H1 (cell line): ENCODE data around the gene RBM34. TPM values are rescaled to one million over a fixed set of nuclear protein-coding genes. Genes with fewer than 3 reads are reported as not detected.

Experiments
- polyA plus RNA-seq, 7 experiments: library from polyadenylated mRNA; depleted of rRNA in 3 of 7; stranded (reverse) in 5 of 7; unstranded in 2 of 7; fragments of >200 nt in 5 of 7; fragments of 200-250 nt in 2 of 7; gene quantifications; 1 replicate in 5 of 7; 2 replicates in 1 of 7; 4 replicates in 1 of 7; pipeline versions ENCODE4 v1.2.1 to v1.2.3, GENCODE V29; 2011 to 2013; ENCODE audit warnings: missing spikeins in 2 of 7, mixed read lengths in 2 of 7
- total RNA-seq: library from RNA; stranded (reverse); fragmentation: NEBNext Ultra II Directional; extraction: Animal tissue kit (Norgen Biotek cat#: 25700); gene quantifications from 2 replicates; pipeline ENCODE4 v1.2.1, GENCODE V29; 2021
- TF ChIP-seq, protein P1 (sequence below): fragments of 300-600 bp; sonication (generic); IDR thresholded peaks from 2 replicates; pipeline ENCODE4 v1.7.1; 2012; ENCODE audit warnings: low read length, moderate library complexity, mild to moderate bottlenecking, inconsistent platforms; ENCODE audit not compliant: insufficient replicate concordance

RBM34 gene
- total and polyA plus RNA-seq, 2 of the 8 experiments (the other 6 are each of a cell fraction or from before 2014, with no cell fraction given), result 18.8 to 108 TPM

GRCh38 chr1:235127732-235128455 is 33.2 kb downstream of the RBM34 start (continued):
- TF ChIP-seq, protein P1, sequence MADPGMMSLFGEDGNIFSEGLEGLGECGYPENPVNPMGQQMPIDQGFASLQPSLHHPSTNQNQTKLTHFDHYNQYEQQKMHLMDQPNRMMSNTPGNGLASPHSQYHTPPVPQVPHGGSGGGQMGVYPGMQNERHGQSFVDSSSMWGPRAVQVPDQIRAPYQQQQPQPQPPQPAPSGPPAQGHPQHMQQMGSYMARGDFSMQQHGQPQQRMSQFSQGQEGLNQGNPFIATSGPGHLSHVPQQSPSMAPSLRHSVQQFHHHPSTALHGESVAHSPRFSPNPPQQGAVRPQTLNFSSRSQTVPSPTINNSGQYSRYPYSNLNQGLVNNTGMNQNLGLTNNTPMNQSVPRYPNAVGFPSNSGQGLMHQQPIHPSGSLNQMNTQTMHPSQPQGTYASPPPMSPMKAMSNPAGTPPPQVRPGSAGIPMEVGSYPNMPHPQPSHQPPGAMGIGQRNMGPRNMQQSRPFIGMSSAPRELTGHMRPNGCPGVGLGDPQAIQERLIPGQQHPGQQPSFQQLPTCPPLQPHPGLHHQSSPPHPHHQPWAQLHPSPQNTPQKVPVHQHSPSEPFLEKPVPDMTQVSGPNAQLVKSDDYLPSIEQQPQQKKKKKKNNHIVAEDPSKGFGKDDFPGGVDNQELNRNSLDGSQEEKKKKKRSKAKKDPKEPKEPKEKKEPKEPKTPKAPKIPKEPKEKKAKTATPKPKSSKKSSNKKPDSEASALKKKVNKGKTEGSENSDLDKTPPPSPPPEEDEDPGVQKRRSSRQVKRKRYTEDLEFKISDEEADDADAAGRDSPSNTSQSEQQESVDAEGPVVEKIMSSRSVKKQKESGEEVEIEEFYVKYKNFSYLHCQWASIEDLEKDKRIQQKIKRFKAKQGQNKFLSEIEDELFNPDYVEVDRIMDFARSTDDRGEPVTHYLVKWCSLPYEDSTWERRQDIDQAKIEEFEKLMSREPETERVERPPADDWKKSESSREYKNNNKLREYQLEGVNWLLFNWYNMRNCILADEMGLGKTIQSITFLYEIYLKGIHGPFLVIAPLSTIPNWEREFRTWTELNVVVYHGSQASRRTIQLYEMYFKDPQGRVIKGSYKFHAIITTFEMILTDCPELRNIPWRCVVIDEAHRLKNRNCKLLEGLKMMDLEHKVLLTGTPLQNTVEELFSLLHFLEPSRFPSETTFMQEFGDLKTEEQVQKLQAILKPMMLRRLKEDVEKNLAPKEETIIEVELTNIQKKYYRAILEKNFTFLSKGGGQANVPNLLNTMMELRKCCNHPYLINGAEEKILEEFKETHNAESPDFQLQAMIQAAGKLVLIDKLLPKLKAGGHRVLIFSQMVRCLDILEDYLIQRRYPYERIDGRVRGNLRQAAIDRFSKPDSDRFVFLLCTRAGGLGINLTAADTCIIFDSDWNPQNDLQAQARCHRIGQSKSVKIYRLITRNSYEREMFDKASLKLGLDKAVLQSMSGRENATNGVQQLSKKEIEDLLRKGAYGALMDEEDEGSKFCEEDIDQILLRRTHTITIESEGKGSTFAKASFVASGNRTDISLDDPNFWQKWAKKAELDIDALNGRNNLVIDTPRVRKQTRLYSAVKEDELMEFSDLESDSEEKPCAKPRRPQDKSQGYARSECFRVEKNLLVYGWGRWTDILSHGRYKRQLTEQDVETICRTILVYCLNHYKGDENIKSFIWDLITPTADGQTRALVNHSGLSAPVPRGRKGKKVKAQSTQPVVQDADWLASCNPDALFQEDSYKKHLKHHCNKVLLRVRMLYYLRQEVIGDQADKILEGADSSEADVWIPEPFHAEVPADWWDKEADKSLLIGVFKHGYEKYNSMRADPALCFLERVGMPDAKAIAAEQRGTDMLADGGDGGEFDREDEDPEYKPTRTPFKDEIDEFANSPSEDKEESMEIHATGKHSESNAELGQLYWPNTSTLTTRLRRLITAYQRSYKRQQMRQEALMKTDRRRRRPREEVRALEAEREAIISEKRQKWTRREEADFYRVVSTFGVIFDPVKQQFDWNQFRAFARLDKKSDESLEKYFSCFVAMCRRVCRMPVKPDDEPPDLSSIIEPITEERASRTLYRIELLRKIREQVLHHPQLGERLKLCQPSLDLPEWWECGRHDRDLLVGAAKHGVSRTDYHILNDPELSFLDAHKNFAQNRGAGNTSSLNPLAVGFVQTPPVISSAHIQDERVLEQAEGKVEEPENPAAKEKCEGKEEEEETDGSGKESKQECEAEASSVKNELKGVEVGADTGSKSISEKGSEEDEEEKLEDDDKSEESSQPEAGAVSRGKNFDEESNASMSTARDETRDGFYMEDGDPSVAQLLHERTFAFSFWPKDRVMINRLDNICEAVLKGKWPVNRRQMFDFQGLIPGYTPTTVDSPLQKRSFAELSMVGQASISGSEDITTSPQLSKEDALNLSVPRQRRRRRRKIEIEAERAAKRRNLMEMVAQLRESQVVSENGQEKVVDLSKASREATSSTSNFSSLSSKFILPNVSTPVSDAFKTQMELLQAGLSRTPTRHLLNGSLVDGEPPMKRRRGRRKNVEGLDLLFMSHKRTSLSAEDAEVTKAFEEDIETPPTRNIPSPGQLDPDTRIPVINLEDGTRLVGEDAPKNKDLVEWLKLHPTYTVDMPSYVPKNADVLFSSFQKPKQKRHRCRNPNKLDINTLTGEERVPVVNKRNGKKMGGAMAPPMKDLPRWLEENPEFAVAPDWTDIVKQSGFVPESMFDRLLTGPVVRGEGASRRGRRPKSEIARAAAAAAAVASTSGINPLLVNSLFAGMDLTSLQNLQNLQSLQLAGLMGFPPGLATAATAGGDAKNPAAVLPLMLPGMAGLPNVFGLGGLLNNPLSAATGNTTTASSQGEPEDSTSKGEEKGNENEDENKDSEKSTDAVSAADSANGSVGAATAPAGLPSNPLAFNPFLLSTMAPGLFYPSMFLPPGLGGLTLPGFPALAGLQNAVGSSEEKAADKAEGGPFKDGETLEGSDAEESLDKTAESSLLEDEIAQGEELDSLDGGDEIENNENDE, result no peak
